Ovary (tissue), 3 donors: ENCODE data around the gene RAB22A.

ENCODE experiments used
- CTCF ChIP-seq, 3 donors: fragments of 450-650 bp in 2 of 3; fragments of 200-600 bp in 1 of 3; IDR thresholded peaks; one replicate each; pipeline versions ENCODE4 v1.5.1 to v1.8.0; 2016 to 2022; ENCODE audit warnings: antibody characterized with exemption in 3 of 3, mild to moderate bottlenecking in 1 of 3
- EP300 ChIP-seq: sonication (generic); formaldehyde crosslinking; IDR thresholded peaks from one replicate; pipeline ENCODE4 v1.6.1; 2017; ENCODE audit warnings: antibody characterized with exemption
- POLR2A ChIP-seq: fragments of 450-650 bp; IDR thresholded peaks from one replicate; pipeline ENCODE4 v1.6.1; 2017; ENCODE audit warnings: antibody characterized with exemption, mild to moderate bottlenecking, moderate library complexity
- donor health status: DM: no; HTN: no; CAD: no.

GRCh38 chr20:58377017-58377416 is 67.5 kb downstream of the RAB22A start:
- TF ChIP-seq CTCF (IDR thresholded peaks at IDR 0.05): no peak
- no peak for TF ChIP-seq POLR2A
- TF ChIP-seq EP300: no peak
